OCI-LY3 (cell line): ENCODE measurements around the gene PHC2.

ENCODE experiments used
- H2AFZ ChIP-seq: fragments of 200-600, 300-600 bp; shearing (Covaris generic); 2 replicates; pipeline ENCODE4 v1.6.0; 2014; ENCODE audit warnings: antibody characterized with exemption, low read depth, low read length
- H3K27ac ChIP-seq: fragments of 200-600, 300-600 bp; sonication (generic); 2 replicates; pipeline ENCODE4 v1.5.1; 2014; ENCODE audit warnings: mild to moderate bottlenecking, low read length, moderate library complexity, mixed read lengths
- H3K27me3 ChIP-seq: fragments of 200-600, 300-600 bp; sonication (generic); 2 replicates; pipeline ENCODE4 v1.6.1; 2014; ENCODE audit warnings: low read depth, low read length, mixed read lengths
- H3K36me3 ChIP-seq: fragments of 200-600, 300-600 bp; sonication (generic); replicated peaks from 2 replicates; pipeline ENCODE3; 2014; ENCODE audit warnings: low read depth, low read length, mixed read lengths
- H3K4me1 ChIP-seq: fragments of 300-600, 200-600 bp; sonication (generic); 2 replicates; pipeline ENCODE4 v1.6.1; 2014; ENCODE audit warnings: low read length, mixed read lengths
- H3K4me2 ChIP-seq: fragments of 200-600, 300-600 bp; sonication (generic); 2 replicates; pipeline ENCODE4 v1.6.1; 2014; ENCODE audit warnings: low read length, mixed read lengths
- H3K4me3 ChIP-seq: fragments of 300-600, 200-600 bp; sonication (generic); 2 replicates; pipeline ENCODE4 v1.5.1; 2014; ENCODE audit warnings: antibody characterized with exemption, mild to moderate bottlenecking, low read length, moderate library complexity
- H3K79me2 ChIP-seq: fragments of 300-600, 200-600 bp; shearing (Covaris generic); 2 replicates; pipeline ENCODE4 v1.6.1; 2014; ENCODE audit warnings: mild to moderate bottlenecking, low read length, mixed read lengths
- H3K9ac ChIP-seq: fragments of 300-600, 200-600 bp; shearing (Covaris generic); 2 replicates; pipeline ENCODE4 v1.6.0; 2014; ENCODE audit warnings: mild to moderate bottlenecking, low read length, moderate library complexity
- H3K9me3 ChIP-seq: fragments of 200-600, 300-600 bp; shearing (Covaris generic); 2 replicates; pipeline ENCODE4 v1.6.1; 2014; ENCODE audit warnings: low read length, mixed read lengths; ENCODE audit not compliant: insufficient read depth
- H4K20me1 ChIP-seq: fragments of 200-600, 300-600 bp; sonication (generic); 2 replicates; pipeline ENCODE4 v1.6.1; 2016; ENCODE audit warnings: low read length, mixed read lengths; ENCODE audit not compliant: insufficient read depth
- EZH2phosphoT487 ChIP-seq: fragments of 200-600 bp; shearing (Covaris generic); IDR thresholded peaks from 2 replicates; pipeline ENCODE4 v1.6.1; 2018; ENCODE audit warnings: antibody characterized with exemption, mixed run types, low read depth
- TF ChIP-seq, protein P1 (sequence below): fragments of 200-600, 300-600 bp; sonication (generic); IDR thresholded peaks from 2 replicates; pipeline ENCODE4 v1.5.1; 2014; ENCODE audit warnings: antibody characterized with exemption, low read length, low read depth

The PHC2 gene

GRCh38 chr1:33359931-33360330 lies 71.0 kb downstream of the PHC2 start:
- Histone ChIP-seq H4K20me1 (no peaks in the 10 kb centered on the region), H3K27ac (no peak overlapping the region), H3K4me2 (no peak overlapping the region), H3K9ac (no peak overlapping the region), H3K27me3 (no peaks in the 10 kb centered on the region), H3K79me2 (no peaks in the 10 kb centered on the region), H3K4me1 (no peaks in the 10 kb centered on the region), H2AFZ (no peak overlapping the region), H3K36me3 (no peaks in the 10 kb centered on the region), H3K4me3 (no peak overlapping the region), H3K9me3 (no peaks in the 10 kb centered on the region)
- no peak for TF ChIP-seq EZH2phosphoT487
- TF ChIP-seq, protein P1, sequence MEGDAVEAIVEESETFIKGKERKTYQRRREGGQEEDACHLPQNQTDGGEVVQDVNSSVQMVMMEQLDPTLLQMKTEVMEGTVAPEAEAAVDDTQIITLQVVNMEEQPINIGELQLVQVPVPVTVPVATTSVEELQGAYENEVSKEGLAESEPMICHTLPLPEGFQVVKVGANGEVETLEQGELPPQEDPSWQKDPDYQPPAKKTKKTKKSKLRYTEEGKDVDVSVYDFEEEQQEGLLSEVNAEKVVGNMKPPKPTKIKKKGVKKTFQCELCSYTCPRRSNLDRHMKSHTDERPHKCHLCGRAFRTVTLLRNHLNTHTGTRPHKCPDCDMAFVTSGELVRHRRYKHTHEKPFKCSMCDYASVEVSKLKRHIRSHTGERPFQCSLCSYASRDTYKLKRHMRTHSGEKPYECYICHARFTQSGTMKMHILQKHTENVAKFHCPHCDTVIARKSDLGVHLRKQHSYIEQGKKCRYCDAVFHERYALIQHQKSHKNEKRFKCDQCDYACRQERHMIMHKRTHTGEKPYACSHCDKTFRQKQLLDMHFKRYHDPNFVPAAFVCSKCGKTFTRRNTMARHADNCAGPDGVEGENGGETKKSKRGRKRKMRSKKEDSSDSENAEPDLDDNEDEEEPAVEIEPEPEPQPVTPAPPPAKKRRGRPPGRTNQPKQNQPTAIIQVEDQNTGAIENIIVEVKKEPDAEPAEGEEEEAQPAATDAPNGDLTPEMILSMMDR = no peak

DNA sequence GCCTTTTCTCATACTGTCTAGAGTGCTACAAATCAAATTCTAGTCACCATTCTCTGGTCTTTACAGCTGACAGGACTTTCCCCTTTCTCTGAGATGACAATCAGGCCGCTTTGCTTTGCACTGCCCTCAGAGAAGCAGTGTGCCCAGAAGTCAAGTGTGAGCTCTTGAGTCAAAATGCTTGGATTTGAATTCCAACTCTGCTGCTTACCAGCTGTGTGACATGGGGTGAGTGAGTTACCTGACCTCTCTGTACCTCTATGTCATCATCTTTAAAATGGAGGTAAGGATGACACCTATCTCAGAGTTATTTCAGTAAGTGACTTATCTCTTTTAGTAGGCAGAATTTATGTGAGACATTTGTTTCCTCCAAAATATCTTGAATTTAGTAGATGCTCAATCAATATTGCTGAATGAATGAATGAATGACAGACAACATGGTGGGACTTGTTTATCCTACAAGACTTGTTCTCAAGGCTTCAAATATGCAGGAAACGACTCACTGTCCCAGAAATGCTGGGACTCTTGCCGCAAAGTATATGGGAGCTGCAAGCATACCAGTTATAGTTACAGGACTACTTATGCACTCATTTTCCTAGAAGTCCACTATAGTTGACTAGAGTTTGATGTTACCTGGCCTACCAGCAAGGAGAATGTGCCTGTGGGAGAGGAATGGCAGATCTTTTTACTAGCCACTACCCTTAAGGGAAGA lies 71.9 kb downstream of the PHC2 start:
- H3K79me2 ChIP-seq = no peaks in the 10 kb centered on the region
- H4K20me1 ChIP-seq = no peaks in the 10 kb centered on the region
- H3K4me3 ChIP-seq = no peak overlapping the region
- no peak for TF ChIP-seq EZH2phosphoT487
- TF ChIP-seq, protein P1 = no peak
- H2AFZ ChIP-seq = no peak overlapping the region
- no peaks in the 10 kb centered on the region for H3K4me1 ChIP-seq
- no peaks in the 10 kb centered on the region for H3K9me3 ChIP-seq
- H3K27ac ChIP-seq = no peak overlapping the region
- H3K9ac ChIP-seq = no peak overlapping the region
- no peaks in the 10 kb centered on the region for H3K27me3 ChIP-seq
- no peaks in the 10 kb centered on the region for H3K36me3 ChIP-seq
- H3K4me2 ChIP-seq = no peak overlapping the region

- Histone ChIP-seq H3K4me2 (no peak overlapping the region), H3K4me1 (no peaks in the 10 kb centered on the region), H3K4me3 (no peak overlapping the region), H3K27ac (no peak overlapping the region), H3K9me3 (no peaks in the 10 kb centered on the region), H3K36me3 (no peaks in the 10 kb centered on the region), H3K27me3 (no peaks in the 10 kb centered on the region), H3K9ac (no peak overlapping the region), H2AFZ (no peak overlapping the region), H4K20me1 (no peaks in the 10 kb centered on the region), H3K79me2 (no peaks in the 10 kb centered on the region)
- TF ChIP-seq, protein P1 = no peak
- TF ChIP-seq EZH2phosphoT487 = no peak
Observed at GRCh38 chr1:33358114-33358794, 72.6 kb downstream of the PHC2 start.

DNA sequence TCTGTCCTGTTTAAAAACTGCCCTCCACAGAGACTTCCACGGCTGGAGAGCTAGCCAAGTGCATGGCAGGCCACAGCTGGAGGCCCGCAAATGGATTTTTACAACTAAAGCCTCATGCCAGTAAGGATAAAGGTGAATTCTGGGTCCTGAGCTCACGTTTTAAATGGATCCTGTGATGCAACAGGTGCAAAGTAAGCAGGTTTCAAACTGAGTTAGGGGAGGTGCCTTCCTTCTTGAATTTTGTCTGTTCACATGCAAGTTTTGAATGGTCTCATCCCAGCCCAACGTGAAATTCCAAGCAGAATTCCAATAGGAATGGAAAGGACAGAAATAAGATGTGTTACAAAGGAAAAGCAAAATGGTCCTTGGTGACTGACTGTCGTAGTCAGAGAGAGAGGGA lies 73.8 kb downstream of the PHC2 start:
- H3K9me3 ChIP-seq = no peaks in the 10 kb centered on the region
- no peak overlapping the region for H2AFZ ChIP-seq
- no peaks in the 10 kb centered on the region for H3K36me3 ChIP-seq
- no peak for TF ChIP-seq EZH2phosphoT487
- TF ChIP-seq, protein P1 = no peak
- H4K20me1 ChIP-seq = no peaks in the 10 kb centered on the region
- H3K79me2 ChIP-seq = no peaks in the 10 kb centered on the region
- H3K4me2 ChIP-seq = no peak overlapping the region
- no peak overlapping the region for H3K4me3 ChIP-seq
- no peak overlapping the region for H3K27ac ChIP-seq
- H3K4me1 ChIP-seq = no peaks in the 10 kb centered on the region
- no peaks in the 10 kb centered on the region for H3K27me3 ChIP-seq
- no peak overlapping the region for H3K9ac ChIP-seq
